Liver (tissue), 9 donors: Measurements from ENCODE around the gene OPN1SW. TPM values are rescaled to one million over a fixed set of nuclear protein-coding genes. Genes with fewer than 3 reads are reported as not detected.
A peak's percentile ranks its signal among the peaks of the same experiment; 100 is the strongest.

Source experiments
- DNase-seq: peaks from one replicate; pipeline ENCODE4 v3.0.0-alpha.2; 2017; ENCODE audit warnings: low spot score
- H3K27ac ChIP-seq, 2 donors: one replicate each; pipeline ENCODE4 v1.7.0; 2013; ENCODE audit warnings: inconsistent platforms in 2 of 2, low read length in 2 of 2, control low read depth in 1 of 2, low read depth in 1 of 2, mild to moderate bottlenecking in 1 of 2
- H3K27me3 ChIP-seq, 4 donors: one replicate each; pipeline versions ENCODE4 v1.6.1 to v1.7.0; 2013; ENCODE audit warnings: low read length in 3 of 4, inconsistent platforms in 1 of 4, mild to moderate bottlenecking in 1 of 4, moderate library complexity in 1 of 4; ENCODE audit not compliant: control insufficient read depth in 4 of 4, insufficient read depth in 4 of 4
- H3K36me3 ChIP-seq, 4 donors: one replicate each; pipeline versions ENCODE4 v1.6.1 to v1.7.0; 2013; ENCODE audit warnings: low read length in 3 of 4, mild to moderate bottlenecking in 3 of 4, low read depth in 1 of 4, moderate library complexity in 1 of 4; ENCODE audit not compliant: control insufficient read depth in 4 of 4, insufficient read depth in 3 of 4
- H3K4me1 ChIP-seq, 4 donors: one replicate each; pipeline versions ENCODE4 v1.6.1 to v1.7.0; 2013; ENCODE audit warnings: low read length in 3 of 4, mild to moderate bottlenecking in 3 of 4, moderate library complexity in 1 of 4; ENCODE audit not compliant: control insufficient read depth in 4 of 4, insufficient read depth in 4 of 4
- H3K4me3 ChIP-seq, 3 donors: one replicate each; pipeline versions ENCODE4 v1.6.1 to v1.7.0; 2013; ENCODE audit warnings: low read length in 3 of 3, control low read depth in 1 of 3, low read depth in 1 of 3, mild to moderate bottlenecking in 1 of 3
- H3K9ac ChIP-seq, 2 donors: one replicate each; pipeline ENCODE4 v1.7.0; 2013; ENCODE audit warnings: low read length in 2 of 2, mild to moderate bottlenecking in 2 of 2, moderate library complexity in 2 of 2, control low read depth in 1 of 2, low read depth in 1 of 2
- H3K9me3 ChIP-seq, 4 donors: one replicate each; pipeline versions ENCODE4 v1.6.1 to v1.7.0; 2013; ENCODE audit warnings: low read length in 3 of 4; ENCODE audit not compliant: control insufficient read depth in 4 of 4
- EGR1 ChIP-seq, 2 donors: IDR thresholded peaks; 2 replicates each; pipeline ENCODE4 v1.6.1; 2016 to 2018; ENCODE audit warnings: antibody characterized with exemption in 2 of 2, low read depth in 2 of 2
- FOXA2 ChIP-seq: IDR thresholded peaks from 2 replicates; pipeline ENCODE4 v1.6.1; 2016; ENCODE audit warnings: antibody characterized with exemption
- GABPA ChIP-seq, 2 donors: IDR thresholded peaks in 1 of 2; conservative IDR thresholded peaks in 1 of 2; 2 replicates each; pipeline ENCODE4 v1.6.1; 2016; ENCODE audit warnings: antibody characterized with exemption in 2 of 2, mild to moderate bottlenecking in 1 of 2, moderate library complexity in 1 of 2
- HNF4A ChIP-seq, 2 donors: conservative IDR thresholded peaks; 2 replicates each; pipeline ENCODE4 v1.6.1; 2016; ENCODE audit warnings: antibody characterized with exemption in 2 of 2, mild to moderate bottlenecking in 2 of 2
- HNF4G ChIP-seq: IDR thresholded peaks from 2 replicates; pipeline ENCODE4 v1.6.1; 2016; ENCODE audit warnings: antibody characterized with exemption
- JUND ChIP-seq, 2 donors: IDR thresholded peaks; 2 replicates each; pipeline ENCODE4 v1.6.1; 2016; ENCODE audit warnings: antibody characterized with exemption in 2 of 2
- MAX ChIP-seq: IDR thresholded peaks from 2 replicates; pipeline ENCODE4 v1.6.1; 2016; ENCODE audit warnings: antibody characterized with exemption
- NR2F2 ChIP-seq: IDR thresholded peaks from 2 replicates; pipeline ENCODE4 v1.6.1; 2016; ENCODE audit warnings: antibody characterized with exemption
- RAD21 ChIP-seq, 2 donors: IDR thresholded peaks; 2 replicates each; pipeline ENCODE4 v1.6.1; 2016; ENCODE audit warnings: antibody characterized with exemption in 2 of 2, mild to moderate bottlenecking in 2 of 2
- REST ChIP-seq: IDR thresholded peaks from 2 replicates; pipeline ENCODE4 v1.6.1; 2016; ENCODE audit warnings: antibody characterized with exemption, mild to moderate bottlenecking
- RXRA ChIP-seq, 2 donors: IDR thresholded peaks; 2 replicates each; pipeline ENCODE4 v1.6.1; 2017 to 2018; ENCODE audit warnings: antibody characterized with exemption in 2 of 2, mild to moderate bottlenecking in 1 of 2
- SP1 ChIP-seq: IDR thresholded peaks from 2 replicates; pipeline ENCODE4 v1.6.1; 2018; ENCODE audit warnings: antibody characterized with exemption, mild to moderate bottlenecking
- TAF1 ChIP-seq: conservative IDR thresholded peaks from 2 replicates; pipeline ENCODE4 v1.6.1; 2016; ENCODE audit warnings: antibody characterized with exemption, mild to moderate bottlenecking
- YY1 ChIP-seq: IDR thresholded peaks from 2 replicates; pipeline ENCODE4 v1.6.1; 2016; ENCODE audit warnings: antibody characterized with exemption, mild to moderate bottlenecking
- ZBTB33 ChIP-seq: IDR thresholded peaks from 2 replicates; pipeline ENCODE4 v1.6.1; 2016; ENCODE audit warnings: antibody characterized with exemption
- WGBS: extraction: QIAGEN DNeasy Blood & Tissue Kit; methylation state at CpG from one replicate; pipeline ENCODE4 v1.1.7; 2013; 5-methylcytosine and 5-hydroxymethylcytosine counted together
- polyA plus RNA-seq, 2 donors: library from polyadenylated mRNA; stranded (reverse) in 1 of 2; unstranded in 1 of 2; fragments of 200-250 nt in 1 of 2; fragments of >200 nt in 1 of 2; fragmentation: Nextera tagmentation in 1 of 2; extraction: Ambion mirVana in 1 of 2; gene quantifications; one replicate each; pipeline versions ENCODE4 v1.2.1 to v1.2.3, GENCODE V29; 2013 to 2015
- total RNA-seq, 2 donors: library from RNA; depleted of rRNA; stranded (reverse); fragments of >200 nt; gene quantifications; one replicate each; pipeline ENCODE4 v1.2.3, GENCODE V29; 2014
- donor health status: healthy.
- donor health status: healthy.
- donor health status: healthy.
- donor health status: healthy.
- donor health status: healthy.

Gene OPN1SW
- total and polyA plus RNA-seq, 4 donors = 0.29 TPM; not detected in 3

GRCh38 chr7:128777156-128778123, 1.8 kb upstream of the OPN1SW start:
- Histone ChIP-seq H3K27me3 (no peaks in the 10 kb centered on the region), H3K36me3 (peaks cover 2 to 12% (median 5%) of the 10 kb centered on the region in 4 donors), H3K9ac (no peak overlapping the region), H3K4me1 (no peaks in the 10 kb centered on the region), H3K27ac (no peak overlapping the region), H3K4me3 (no peak overlapping the region), H3K9me3 (no peaks in the 10 kb centered on the region)
- no peak for DNase-seq
- TF ChIP-seq YY1 (no peak), MAX (no peak), JUND (IDR thresholded peaks at IDR 0.05) (peak in 1 of 2 donors; percentile 52)
- 74% methylated on average over 5 of the region's 5 CpGs for WGBS

GRCh38 chr7:128774921-128775320, 673 bp downstream of the OPN1SW start:
- no peak overlapping the region for H3K9ac ChIP-seq
- no peaks in the 10 kb centered on the region for H3K9me3 ChIP-seq
- TF ChIP-seq SP1 = no peak
- TF ChIP-seq HNF4G = no peak
- TF ChIP-seq JUND (IDR thresholded peaks at IDR 0.05) = no peak
- H3K4me3 ChIP-seq = no peak overlapping the region
- H3K4me1 ChIP-seq = no peaks in the 10 kb centered on the region
- no peak for DNase-seq
- no peaks in the 10 kb centered on the region for H3K27me3 ChIP-seq
- H3K27ac ChIP-seq = no peak overlapping the region
- WGBS = 80% methylated on average over 7 of the region's 7 CpGs
- H3K36me3 ChIP-seq = peaks cover 5 to 31% (median 16%) of the 10 kb centered on the region in 4 donors

- Histone ChIP-seq H3K36me3 (peaks cover 5 to 36% (median 24%) of the 10 kb centered on the region in 4 donors), H3K9ac (no peak overlapping the region), H3K27ac (no peak overlapping the region), H3K4me1 (no peaks in the 10 kb centered on the region), H3K9me3 (no peaks in the 10 kb centered on the region), H3K4me3 (no peak overlapping the region), H3K27me3 (no peaks in the 10 kb centered on the region)
- WGBS = 95% methylated on average over 13 of the region's 13 CpGs
- TF ChIP-seq TAF1 (no peak), YY1 (no peak)
- no peak for DNase-seq
Measured at GRCh38 chr7:128774029-128774689, 1.4 kb downstream of the OPN1SW start.

GRCh38 chr7:128773604-128774003, 2.0 kb downstream of the OPN1SW start:
- Histone ChIP-seq H3K4me3 (no peak overlapping the region), H3K4me1 (no peaks in the 10 kb centered on the region), H3K36me3 (peaks cover 5 to 42% (median 28%) of the 10 kb centered on the region in 4 donors), H3K9ac (no peak overlapping the region), H3K27ac (no peak overlapping the region), H3K9me3 (no peaks in the 10 kb centered on the region), H3K27me3 (no peaks in the 10 kb centered on the region)
- no peak for DNase-seq
- 98% methylated on average over 12 of the region's 12 CpGs for WGBS
- TF ChIP-seq JUND (IDR thresholded peaks at IDR 0.05) (no peak), REST (no peak), NR2F2 (no peak), ZBTB33 (no peak), FOXA2 (no peak), RXRA (IDR thresholded peaks at IDR 0.05) (no peak), HNF4A (conservative IDR thresholded peaks at IDR 0.05) (no peak), HNF4G (no peak), RAD21 (IDR thresholded peaks at IDR 0.05) (no peak), GABPA (IDR thresholded peaks at IDR 0.05 in 1 of 2, conservative IDR thresholded peaks at IDR 0.05 in 1 of 2) (no peak), EGR1 (IDR thresholded peaks at IDR 0.05; ENCODE audit: low read depth in 2 of 2) (no peak)
